Measurements from ENCODE around the gene TRABD2B.

- no peak for TF ChIP-seq CTCF (IDR thresholded peaks at IDR 0.05)
- TF ChIP-seq POLR2A (IDR thresholded peaks at IDR 0.05) = no peak
- TF ChIP-seq POLR2AphosphoS5 (IDR thresholded peaks at IDR 0.05) = no peak
Observed at GRCh38 chr1:47950471-47950870, 46.7 kb downstream of the TRABD2B start.

All from breast epithelium (tissue), 3 donors.